SIG-M5 (cell line): ENCODE data around the gene USP12.
"Not testable (repeated sequence)": the region's sequence is repeated elsewhere in the genome, so short reads cannot be mapped to it uniquely, and the experiment has no call there.

Experiments
- DNase-seq: peaks from one replicate; lab custom pipeline; 2025; lab: John Stamatoyannopoulos, UW

The USP12 gene

GRCh38 chr13:27151798-27152599, 19.6 kb downstream of the USP12 start:
- no peak for DNase-seq

- no peak for DNase-seq
Measured at GRCh38 chr13:27149702-27150101, 21.9 kb downstream of the USP12 start.

- DNase-seq, result no peak
Measured at GRCh38 chr13:27148900-27149299, 22.7 kb downstream of the USP12 start.

DNA sequence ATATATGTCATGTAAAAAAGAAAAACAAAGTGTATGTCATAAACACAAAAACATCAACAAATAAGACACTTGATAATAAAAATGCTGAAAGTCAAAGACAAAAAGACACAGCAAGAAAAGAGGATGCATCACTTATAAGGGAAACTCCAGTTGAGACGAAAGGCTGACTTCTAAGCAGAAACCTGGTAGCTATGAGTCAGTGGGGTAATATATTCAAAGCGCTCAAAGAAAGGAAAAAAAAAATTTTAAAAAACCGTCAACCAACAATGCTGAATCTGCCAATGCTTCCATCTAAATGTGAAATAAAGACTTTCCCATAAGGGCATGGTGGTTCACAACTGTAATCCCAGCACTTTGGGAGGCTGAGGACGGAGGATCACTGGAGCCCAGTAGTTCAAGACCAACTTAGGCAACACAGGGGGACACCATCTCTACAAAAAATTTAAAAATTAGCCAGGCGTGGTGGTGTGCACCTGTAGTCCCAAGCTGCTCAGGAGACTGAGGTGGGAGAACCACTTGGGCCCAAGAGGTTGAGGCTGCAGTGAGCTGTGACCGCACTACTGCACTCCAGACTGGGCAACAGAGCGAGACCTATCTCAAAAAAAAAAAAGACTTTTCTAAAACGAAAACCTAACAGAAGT, 24.0 kb downstream of the USP12 start:
- DNase-seq, result no peak

GRCh38 chr13:27141746-27142145, 29.9 kb downstream of the USP12 start:
- no peak for DNase-seq

- not testable (repeated sequence) for DNase-seq
Measured at GRCh38 chr13:27141159-27141558, 30.5 kb downstream of the USP12 start.

GRCh38 chr13:27140060-27140459, 31.6 kb downstream of the USP12 start:
- no peak for DNase-seq

- no peak for DNase-seq
Measured at GRCh38 chr13:27139565-27139964, 32.0 kb downstream of the USP12 start.

DNA sequence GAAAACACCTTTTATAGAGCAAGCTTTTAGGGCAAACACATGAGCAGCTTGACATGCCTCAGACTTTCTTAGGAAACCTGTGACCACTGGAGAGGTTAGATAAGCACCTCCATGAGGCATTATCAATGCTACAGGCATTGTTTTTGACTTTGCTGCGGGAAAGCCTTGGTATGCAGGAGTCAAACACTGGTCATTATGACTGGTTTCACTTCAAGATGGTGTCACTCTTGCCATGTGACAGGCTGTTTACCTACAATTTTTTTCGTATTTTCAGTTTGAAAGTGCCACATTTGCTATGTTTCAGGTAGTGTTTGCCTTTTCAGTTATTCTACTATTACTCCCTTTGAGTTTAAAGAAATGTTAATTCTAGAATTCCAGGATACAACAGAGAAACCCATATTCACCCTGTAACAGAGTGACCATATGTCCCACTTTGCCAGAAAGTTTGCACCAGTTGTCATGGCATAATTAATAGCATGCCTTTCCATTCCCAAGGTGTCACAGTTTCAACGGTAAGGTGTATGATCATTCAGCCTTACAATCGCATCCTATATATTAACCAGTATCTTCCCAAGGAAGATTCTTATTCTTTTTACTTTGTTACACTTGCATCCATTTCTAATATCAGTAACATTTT, 33.0 kb downstream of the USP12 start:
- DNase-seq, result no peak

GRCh38 chr13:27137759-27138158, 33.9 kb downstream of the USP12 start:
- no peak for DNase-seq

GRCh38 chr13:27135023-27135422, 36.6 kb downstream of the USP12 start:
- DNase-seq, result no peak

DNA sequence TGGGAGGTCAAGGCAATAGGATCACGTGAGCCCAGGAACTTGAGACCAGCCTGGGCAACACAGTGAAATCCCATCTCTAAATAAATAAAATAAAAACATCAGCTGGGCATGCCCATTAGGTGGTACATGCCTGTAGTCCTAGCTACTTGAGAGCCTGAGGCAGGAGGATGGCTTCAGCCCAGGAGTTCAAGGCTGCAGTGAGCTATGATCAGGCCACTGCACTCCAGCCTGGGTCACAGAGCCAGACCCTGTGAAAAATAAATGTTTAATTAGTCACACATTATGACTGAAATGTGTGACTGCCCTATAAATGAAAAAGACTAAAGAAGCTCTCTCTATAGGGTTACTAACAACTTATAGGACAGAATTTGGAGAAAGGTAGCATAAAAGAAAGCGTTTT, 37.7 kb downstream of the USP12 start:
- no peak for DNase-seq

- DNase-seq, result no peak
Measured at GRCh38 chr13:27132538-27132937, 39.1 kb downstream of the USP12 start.

DNA sequence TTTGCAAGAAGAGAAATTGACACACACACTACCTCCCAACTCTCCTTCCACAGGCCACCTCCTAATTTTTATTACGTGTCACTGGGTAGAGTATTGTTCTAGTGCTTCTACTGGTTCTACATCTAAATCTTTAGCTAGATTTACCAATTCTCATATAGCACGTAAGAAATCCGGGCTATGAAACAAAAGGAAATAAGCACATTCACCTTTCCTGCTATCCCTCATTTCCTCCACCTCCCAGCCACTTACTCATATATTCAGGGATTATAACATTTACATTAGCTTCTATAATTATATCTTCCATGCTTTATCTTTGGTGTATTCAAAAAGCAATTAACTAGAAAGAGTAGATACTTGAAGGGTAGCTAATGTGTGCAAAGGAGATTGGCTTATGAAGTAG, 39.7 kb downstream of the USP12 start:
- no peak for DNase-seq

DNA sequence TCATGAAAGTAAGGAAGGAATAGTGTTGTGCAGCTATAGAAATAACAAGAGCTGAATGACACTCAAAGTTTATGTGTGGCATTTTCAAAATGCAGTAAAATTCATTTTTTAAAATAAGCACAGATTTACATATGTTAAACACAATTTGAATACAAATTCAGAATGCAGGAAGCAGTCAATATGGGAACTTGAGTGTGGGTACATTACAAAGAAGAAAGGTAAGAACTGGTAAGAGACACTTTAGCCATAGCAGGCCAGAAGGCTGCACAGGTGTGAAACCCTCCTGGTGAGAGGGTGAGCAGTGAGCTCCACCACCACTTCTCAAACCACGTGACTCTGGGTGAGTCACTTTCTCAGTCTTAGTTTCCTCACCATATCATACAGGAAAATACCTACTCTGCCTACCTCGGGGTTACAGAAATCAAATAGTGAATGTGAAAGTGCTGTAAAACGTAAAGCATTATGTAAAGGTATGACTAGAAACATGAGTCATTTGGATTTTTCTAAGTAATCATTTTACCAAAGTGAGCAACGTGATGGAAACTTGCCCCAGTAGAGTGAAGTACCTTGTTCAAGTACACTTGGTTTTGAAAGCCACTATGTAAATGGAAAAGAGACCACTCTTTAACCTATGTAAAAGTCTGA, 40.5 kb downstream of the USP12 start:
- no peak for DNase-seq

DNA sequence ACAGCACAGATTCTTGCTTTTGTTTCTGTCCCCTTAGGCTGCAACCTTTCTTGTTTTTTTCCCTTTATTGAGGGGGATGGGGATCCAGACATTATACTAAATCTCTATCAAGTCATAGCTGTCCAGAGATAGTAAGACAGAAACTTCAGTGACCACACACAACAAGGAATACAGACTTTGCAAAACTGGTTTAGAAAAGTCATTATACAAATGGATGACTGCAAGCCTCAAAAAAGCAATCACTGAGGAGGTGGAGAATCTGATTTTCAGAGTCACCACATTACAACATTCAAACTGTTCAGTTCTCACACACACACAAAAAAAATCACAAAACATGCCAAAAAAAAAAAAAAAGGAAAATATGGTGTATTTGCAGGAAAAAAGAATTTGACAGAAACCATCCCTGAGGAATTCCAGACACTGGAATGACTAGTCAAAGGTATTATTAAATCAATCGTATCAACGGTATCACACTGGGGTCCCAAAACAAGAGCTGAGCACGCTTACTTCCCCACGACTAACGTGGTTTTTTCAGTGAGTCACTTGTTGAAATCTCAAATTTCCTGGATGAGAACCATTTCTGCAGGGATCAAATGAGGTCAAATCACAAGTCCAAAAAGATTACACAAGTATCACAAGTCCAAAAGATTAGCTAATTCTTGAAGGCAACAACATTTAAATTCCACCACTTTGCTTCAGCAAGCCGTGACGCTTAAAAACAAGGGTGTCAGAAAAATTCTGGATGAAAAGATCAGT, 41.2 kb downstream of the USP12 start:
- no peak for DNase-seq

DNA sequence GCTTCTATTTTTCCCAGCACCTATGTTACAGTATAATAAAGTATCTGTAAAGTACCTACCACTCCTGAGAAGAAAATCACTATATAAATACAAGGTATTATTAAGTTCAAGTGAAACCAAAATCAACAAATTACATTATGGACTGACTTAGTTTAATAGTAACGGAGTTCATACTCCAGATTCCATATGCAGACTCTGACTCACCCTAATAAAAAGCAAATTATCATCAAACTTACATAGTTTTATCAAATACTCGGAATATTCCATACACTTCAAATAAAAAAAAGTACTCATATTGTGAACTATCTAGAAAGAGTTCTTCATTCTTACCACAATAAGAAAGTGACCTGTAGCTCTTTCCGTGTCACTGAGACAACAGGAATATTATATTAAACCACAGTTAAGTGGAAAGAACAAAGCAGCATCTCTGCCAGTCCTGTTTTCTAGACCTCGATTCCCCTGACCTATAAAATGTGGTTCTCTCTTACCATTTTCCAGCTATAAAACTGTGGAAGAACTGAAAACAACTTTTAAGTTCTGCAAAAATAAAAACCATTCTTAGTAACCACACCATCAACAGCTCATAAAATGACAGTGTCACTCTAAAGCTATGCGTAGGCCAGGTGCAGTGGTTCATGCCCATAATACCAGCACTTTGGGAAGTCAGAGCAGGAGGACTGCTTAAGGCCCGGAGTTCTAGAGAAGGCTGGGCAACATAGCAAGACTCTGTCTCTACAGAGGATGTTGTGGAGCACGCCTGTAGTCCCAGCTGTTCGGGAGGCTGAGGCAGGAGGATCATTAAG, 42.6 kb downstream of the USP12 start:
- no peak for DNase-seq

GRCh38 chr13:27126859-27127258, 44.8 kb downstream of the USP12 start:
- no peak for DNase-seq

DNA sequence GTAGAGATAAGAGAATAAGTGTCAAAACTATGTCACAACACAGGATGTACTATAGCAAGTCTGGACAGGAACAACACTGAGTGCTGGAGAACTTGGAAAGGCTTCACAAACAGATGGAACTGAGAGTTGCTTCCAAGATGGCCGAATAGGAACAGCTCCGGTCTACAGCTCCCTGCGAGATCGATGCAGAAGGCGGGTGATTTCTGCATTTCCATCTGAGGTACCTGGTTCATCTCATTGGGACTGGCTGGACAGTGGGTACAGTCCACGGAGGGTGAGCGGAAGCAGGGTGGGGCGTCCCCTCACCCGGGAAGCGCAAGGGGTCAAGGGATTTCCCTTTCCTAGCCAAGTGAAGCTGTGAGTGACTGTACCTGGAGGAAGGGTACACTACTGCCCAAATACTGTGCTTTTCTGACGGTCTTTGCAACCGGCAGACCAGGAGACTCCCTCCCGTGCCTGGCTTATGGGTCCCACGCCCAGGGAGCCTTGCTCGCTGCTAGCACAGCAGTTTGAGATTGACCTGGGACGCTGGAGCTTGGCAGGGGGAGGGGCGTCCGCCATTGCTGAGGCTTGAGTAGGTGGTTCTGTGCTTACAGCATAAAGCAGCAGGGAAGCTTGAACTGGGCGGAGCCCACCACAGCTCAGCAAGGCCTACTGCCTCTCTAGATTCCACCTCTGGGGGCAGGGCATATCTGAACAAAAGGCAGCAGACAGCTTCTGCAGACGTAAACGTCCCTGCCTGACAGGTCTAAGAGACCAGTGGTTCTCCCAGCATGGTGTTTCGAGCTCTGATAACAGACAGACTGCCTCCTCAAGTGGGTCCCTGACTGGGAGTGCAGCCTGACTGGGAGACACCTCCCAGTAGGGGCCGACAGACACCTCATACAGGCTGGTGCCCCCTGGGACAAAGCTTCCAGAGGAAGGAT, 46.0 kb downstream of the USP12 start:
- DNase-seq, result no peak

- DNase-seq, result no peak
Measured at GRCh38 chr13:27124571-27124970, 47.0 kb downstream of the USP12 start.
